Brain microvascular endothelial cell (primary cell): ENCODE results near the gene TMCO5A.
"Not testable (repeated sequence)": the region's sequence is repeated elsewhere in the genome, so short reads cannot be mapped to it uniquely, and the experiment has no call there.

ENCODE experiments used
- DNase-seq: peaks from one replicate; pipeline ENCODE4 v3.0.0-alpha.2; 2020
- H3K27ac ChIP-seq: fragments of 250-450 bp; sonication (Bioruptor Pico); 2 replicates; pipeline ENCODE4 v1.5.1; 2020; ENCODE audit warnings: mild to moderate bottlenecking, moderate library complexity
- H3K27me3 ChIP-seq: fragments of 250-450 bp; sonication (Bioruptor Pico); replicated peaks from 2 replicates; pipeline ENCODE4 v1.5.1; 2020; ENCODE audit warnings: mild to moderate bottlenecking
- H3K36me3 ChIP-seq: fragments of 250-450 bp; sonication (Bioruptor Pico); replicated peaks from 2 replicates; pipeline ENCODE4 v1.5.1; 2020; ENCODE audit warnings: mild to moderate bottlenecking
- H3K4me3 ChIP-seq: 2 replicates; pipeline ENCODE4 v1.5.1; 2011; ENCODE audit warnings: low read depth, mild to moderate bottlenecking, control low read depth, low read length, moderate library complexity
- CTCF ChIP-seq: IDR thresholded peaks from 2 replicates; pipeline ENCODE4 v1.5.1; 2011; ENCODE audit warnings: low read depth, mild to moderate bottlenecking, moderate library complexity, low read length, control low read depth, inconsistent platforms; ENCODE audit errors: missing control alignments
- in situ Hi-C: cut with HindIII; loops from 2 replicates; pipeline ENCODE4 v1.10.0; 2017; ENCODE audit warnings: low sequenced_read_pairs, low pct_ligation_motif_present

The TMCO5A gene

DNA sequence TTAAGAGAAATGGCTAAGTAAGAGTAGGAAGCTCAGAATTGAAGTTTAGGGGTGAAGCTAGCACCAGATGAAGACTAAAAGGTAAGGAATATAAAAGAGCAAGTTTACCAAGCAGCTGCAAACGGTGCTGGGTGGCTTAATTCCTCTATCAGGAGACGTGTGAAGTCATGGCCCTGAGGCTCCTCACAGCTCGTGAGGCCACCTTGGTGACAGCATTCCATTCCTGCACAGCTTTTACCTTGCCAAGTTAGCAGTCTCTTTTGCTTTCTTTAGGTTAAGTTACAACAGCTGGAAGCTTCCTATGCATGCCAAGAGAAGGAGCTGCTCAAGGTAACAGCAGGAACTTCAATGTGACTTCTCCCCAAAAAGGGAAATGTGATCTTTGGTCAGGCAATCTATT lies 6.4 kb downstream of the TMCO5A start:
- Histone ChIP-seq H3K27ac (no peak overlapping the region), H3K36me3 (no peaks in the 10 kb centered on the region), H3K27me3 (no peaks in the 10 kb centered on the region), H3K4me3 (no peak overlapping the region)
- no peak for TF ChIP-seq CTCF
- no peak for DNase-seq
- in situ Hi-C loops, result no loop called here

DNA sequence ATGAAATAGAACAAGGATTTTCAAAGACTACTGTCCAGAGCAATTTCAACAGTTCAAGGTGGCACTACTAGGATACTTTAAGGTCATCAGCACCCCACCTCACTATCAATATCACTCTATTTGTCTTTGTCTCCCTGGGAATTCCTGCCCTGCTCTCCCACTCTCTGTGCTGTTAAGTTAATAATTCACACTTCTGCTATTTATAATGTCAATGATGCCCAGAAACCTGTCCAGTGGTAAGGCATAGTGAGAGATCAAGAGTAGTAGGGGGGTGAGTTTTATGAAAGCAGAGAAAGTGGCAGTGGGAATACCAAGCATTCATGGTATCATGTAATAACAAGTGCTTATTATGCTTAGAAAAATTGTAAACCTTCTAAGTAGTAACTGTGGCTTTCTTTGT lies 7.3 kb downstream of the TMCO5A start:
- no peak overlapping the region for H3K4me3 ChIP-seq
- no peaks in the 10 kb centered on the region for H3K27me3 ChIP-seq
- no peak overlapping the region for H3K27ac ChIP-seq
- DNase-seq, result no peak
- TF ChIP-seq CTCF, result no peak
- in situ Hi-C loops, result no loop called here
- no peaks in the 10 kb centered on the region for H3K36me3 ChIP-seq

GRCh38 chr15:37951999-37952398 lies 17.6 kb downstream of the TMCO5A start:
- Histone ChIP-seq H3K27ac (no peak overlapping the region), H3K4me3 (no peak overlapping the region), H3K27me3 (no peaks in the 10 kb centered on the region), H3K36me3 (no peaks in the 10 kb centered on the region)
- no peak for DNase-seq
- in situ Hi-C loops, result no loop called here
- TF ChIP-seq CTCF, result no peak

GRCh38 chr15:37960742-37961141 lies 26.3 kb downstream of the TMCO5A start:
- H3K36me3 ChIP-seq, DNase-seq, in situ Hi-C loops, H3K27ac ChIP-seq, H3K4me3 ChIP-seq, H3K27me3 ChIP-seq: not testable (repeated sequence)

- in situ Hi-C loops, result no loop called here
- no peak for TF ChIP-seq CTCF
- DNase-seq, result no peak
- Histone ChIP-seq H3K36me3 (no peaks in the 10 kb centered on the region), H3K27ac (no peak overlapping the region), H3K4me3 (no peak overlapping the region), H3K27me3 (no peaks in the 10 kb centered on the region)
Measured at GRCh38 chr15:37967788-37968187, 33.3 kb downstream of the TMCO5A start.

DNA sequence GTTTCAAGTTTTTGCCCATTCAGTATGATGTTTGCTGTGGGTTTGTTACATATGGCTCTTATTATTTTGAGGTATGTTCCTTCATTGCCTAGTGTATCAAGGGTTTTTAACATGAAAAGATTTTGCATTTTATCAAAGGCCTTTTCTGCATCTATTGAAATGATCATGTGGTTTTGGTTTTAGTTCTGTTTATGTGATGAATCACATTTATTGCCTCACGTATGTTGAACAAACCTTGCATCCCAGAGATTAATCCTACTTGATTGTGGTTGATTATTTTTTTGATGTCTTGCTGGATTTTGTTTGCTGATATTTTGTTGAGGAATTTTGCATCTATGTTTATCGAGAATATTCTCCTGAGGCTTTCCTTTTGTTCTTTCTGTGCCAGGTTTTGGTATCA lies 39.4 kb downstream of the TMCO5A start:
- in situ Hi-C loops, result no loop called here
- no peak overlapping the region for H3K27ac ChIP-seq
- H3K27me3 ChIP-seq, result no peaks in the 10 kb centered on the region
- no peak overlapping the region for H3K4me3 ChIP-seq
- no peaks in the 10 kb centered on the region for H3K36me3 ChIP-seq
- no peak for TF ChIP-seq CTCF
- DNase-seq, result no peak

DNA sequence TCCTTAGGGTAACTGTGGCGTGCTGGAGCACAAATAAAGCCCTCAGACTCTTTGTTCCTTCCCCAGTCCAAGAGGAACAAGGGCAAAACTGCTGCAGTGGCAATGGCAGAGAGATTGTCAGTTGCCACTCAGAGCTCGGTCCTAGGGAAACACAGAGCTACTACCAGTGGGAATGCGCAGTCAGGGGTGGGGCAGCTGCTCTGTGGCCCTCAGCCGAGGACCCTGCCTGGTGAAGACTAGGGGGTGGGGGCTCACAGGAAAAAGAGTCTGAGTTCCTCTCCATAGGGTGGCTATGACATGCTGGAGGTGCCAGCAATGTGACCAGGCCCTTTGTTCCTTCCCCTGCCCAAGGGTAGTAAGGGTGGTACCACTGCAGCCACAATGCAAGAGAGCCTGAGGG lies 43.8 kb downstream of the TMCO5A start:
- TF ChIP-seq CTCF, result no peak
- in situ Hi-C loops, result loop anchor here (25.0 kb wide), 1 partner anchor 709 kb away; no protein-coding TSS in a partner anchor
- no peak for DNase-seq
- Histone ChIP-seq H3K27me3 (no peaks in the 10 kb centered on the region), H3K36me3 (no peaks in the 10 kb centered on the region), H3K27ac (no peak overlapping the region), H3K4me3 (no peak overlapping the region)
